Hepatocyte (in vitro differentiated cells): ENCODE measurements around the gene NIPSNAP2.

ENCODE experiments used
- CTCF ChIP-seq: fragments of 200-600 bp; sonication (generic); IDR thresholded peaks from 2 replicates; pipeline ENCODE4 v1.5.1; 2016; ENCODE audit warnings: antibody characterized with exemption, mild to moderate bottlenecking; ENCODE audit not compliant: poor library complexity
- EZH2 ChIP-seq: fragments of 200-600 bp; sonication (generic); IDR thresholded peaks from 2 replicates; pipeline ENCODE4 v1.6.1; 2016; ENCODE audit warnings: antibody characterized with exemption, mild to moderate bottlenecking, borderline replicate concordance

GRCh38 chr7:55983537-55983936 is 19.2 kb downstream of the NIPSNAP2 start:
- TF ChIP-seq EZH2 = no peak
- TF ChIP-seq CTCF = no peak
